Endothelial cell of umbilical vein (primary cell): ENCODE measurements around the gene ABT1.

Experiments used
- CTCF ChIP-seq, 2 donors: IDR thresholded peaks; 1 replicate in 1 of 2; 2 replicates in 1 of 2; pipeline ENCODE4 v1.5.1; 2011; ENCODE audit warnings: low read length in 2 of 2, mild to moderate bottlenecking in 2 of 2, moderate library complexity in 2 of 2, control low read depth in 1 of 2, inconsistent platforms in 1 of 2, low read depth in 1 of 2; ENCODE audit not compliant: insufficient read depth in 1 of 2; ENCODE audit errors: extremely low read depth in 1 of 2
- EZH2 ChIP-seq: IDR thresholded peaks from 2 replicates; pipeline ENCODE4 v1.6.1; 2012; ENCODE audit warnings: borderline replicate concordance, low read depth, mild to moderate bottlenecking, moderate library complexity, low read length, inconsistent platforms; ENCODE audit not compliant: severe bottlenecking
- FOS ChIP-seq: IDR thresholded peaks from 2 replicates; pipeline ENCODE4 v1.6.1; 2011; ENCODE audit warnings: mild to moderate bottlenecking, low read length, moderate library complexity, borderline replicate concordance; ENCODE audit not compliant: insufficient read depth
- JUN ChIP-seq: IDR thresholded peaks from 2 replicates; pipeline ENCODE4 v1.6.1; 2011; ENCODE audit warnings: borderline replicate concordance, low read depth; ENCODE audit not compliant: insufficient read length, insufficient read depth
- MAX ChIP-seq: IDR thresholded peaks from 2 replicates; pipeline ENCODE4 v1.6.1; 2011; ENCODE audit not compliant: insufficient read depth, insufficient read length
- MYC ChIP-seq: IDR thresholded peaks from one replicate; pipeline ENCODE4 v1.6.1; 2011; ENCODE audit warnings: mild to moderate bottlenecking, low read depth, low read length
- POLR2A ChIP-seq: IDR thresholded peaks from 2 replicates; pipeline ENCODE4 v1.6.1; 2012; ENCODE audit warnings: low read depth, mild to moderate bottlenecking, control low read depth, low read length
- POLR2AphosphoS5 ChIP-seq: IDR thresholded peaks from 2 replicates; pipeline ENCODE4 v1.6.1; 2012; ENCODE audit warnings: low read depth, mild to moderate bottlenecking, control low read depth, low read length, moderate library complexity; ENCODE audit not compliant: insufficient read depth

GRCh38 chr6:26569433-26569764 lies 27.4 kb upstream of the ABT1 start:
- TF ChIP-seq CTCF (IDR thresholded peaks at IDR 0.05; ENCODE audit: extremely low read depth in 1 of 2, insufficient read depth in 1 of 2, low read depth in 1 of 2, low read length in 2 of 2) (no peak), POLR2AphosphoS5 (no peak), MYC (no peak), JUN (no peak), POLR2A (no peak), FOS (no peak), MAX (no peak), EZH2 (no peak)
